ENCODE measurements around the gene TMC6. TPM values are rescaled to one million over a fixed set of nuclear protein-coding genes. Genes with fewer than 3 reads are reported as not detected.

TMC6 gene
- total and polyA plus RNA-seq, 2 of the 4 experiments (the other 2 are of a cell fraction) = 0.19 TPM; not detected in 1

DNA sequence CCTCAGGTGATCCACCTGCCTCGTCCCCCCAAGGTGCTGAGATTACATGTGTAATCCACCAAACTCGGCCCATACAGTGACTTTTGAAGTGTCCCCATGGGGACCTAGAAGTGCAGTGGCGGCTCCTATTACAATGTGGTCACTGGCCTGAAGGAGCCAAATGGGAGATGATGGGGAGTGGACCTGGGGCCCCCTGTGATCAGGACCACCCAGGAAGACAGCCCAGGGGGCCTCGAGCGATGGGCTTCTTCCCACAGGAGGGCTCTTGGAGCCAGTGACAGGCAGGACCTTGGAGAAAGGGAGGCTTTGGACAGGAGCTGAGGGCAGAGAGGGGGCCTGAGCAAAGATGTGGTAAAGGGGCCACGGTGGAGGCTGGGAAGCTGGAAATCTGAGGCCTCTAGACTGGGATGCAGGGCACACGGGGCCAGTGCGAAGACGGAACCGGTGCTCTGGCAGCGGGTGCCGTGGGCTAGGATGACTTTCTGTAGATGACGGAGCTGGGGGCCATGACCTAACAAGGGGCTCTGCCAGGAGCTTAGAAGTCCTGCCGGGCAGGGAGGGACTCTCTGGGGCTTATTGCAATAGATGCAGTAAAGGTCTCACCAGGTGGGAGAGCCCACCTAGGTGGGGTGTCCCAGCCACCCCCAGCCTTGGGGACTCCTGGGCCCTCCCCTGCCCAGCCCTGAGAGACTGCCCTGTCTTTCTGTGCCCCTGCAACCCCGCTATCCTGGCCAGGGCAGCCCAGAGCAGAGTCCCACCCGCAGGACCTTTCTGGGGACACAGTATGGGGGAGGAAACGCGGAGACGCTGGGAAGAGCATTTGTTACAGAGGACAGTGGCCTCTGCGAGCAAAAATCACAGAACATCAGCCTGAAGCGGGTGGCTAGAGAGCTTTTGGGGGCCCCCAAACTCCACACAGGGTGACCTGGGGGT is 14.9 kb upstream of the TMC6 start:
- Histone ChIP-seq H3K14ac (replicated peaks; ENCODE audit: low read depth, low read length) (no peak overlapping the region), H3K9ac (ENCODE audit: low read depth, low read length) (no peak overlapping the region), H2BK20ac (ENCODE audit: low read depth, low read length) (no peak overlapping the region), H3K18ac (ENCODE audit: low read depth, low read length) (no peak overlapping the region), H3K23ac (ENCODE audit: low read depth, low read length) (no peak overlapping the region), H2AK5ac (ENCODE audit: low read depth, low read length) (no peak overlapping the region), H3K9me1 (ENCODE audit: insufficient read depth, low read length) (no peaks in the 10 kb centered on the region), H3K36me3 (ENCODE audit: control insufficient read depth, insufficient read depth, low read length) (no peaks in the 10 kb centered on the region), H2BK15ac (ENCODE audit: low read depth, low read length) (no peak overlapping the region), H2AFZ (replicated peaks; ENCODE audit: low read length, poor library complexity) (no peak overlapping the region), H3K4me3 (ENCODE audit: insufficient read depth, low read depth, low read length) (no peak overlapping the region), H4K91ac (ENCODE audit: insufficient read depth, low read depth, low read length) (no peak overlapping the region), H3K4me1 (ENCODE audit: control insufficient read depth, insufficient read depth, low read length) (peaks cover 3% of the 10 kb centered on the region; the same call in 1 of the 2 replicates), H3K79me1 (ENCODE audit: low read depth in 1 of 2, low read length in 2 of 2) (no peaks in the 10 kb centered on the region), H3K9me3 (ENCODE audit: control insufficient read depth, insufficient read depth, low read length) (no peaks in the 10 kb centered on the region), H2BK5ac (ENCODE audit: low read depth, low read length, poor library complexity, severe bottlenecking) (no peak overlapping the region), H3K4ac (ENCODE audit: low read depth, low read length) (no peak overlapping the region), H4K20me1 (ENCODE audit: insufficient read depth, low read length) (no peaks in the 10 kb centered on the region), H4K8ac (ENCODE audit: low read depth in 2 of 2, low read length in 2 of 2) (no peak overlapping the region), H4K5ac (ENCODE audit: low read depth, low read length) (no peak overlapping the region), H3K27me3 (ENCODE audit: control insufficient read depth, insufficient read depth, low read length) (no peaks in the 10 kb centered on the region; the same call in 1 of the 2 replicates), H3K27ac (ENCODE audit: insufficient read depth, low read length) (no peak overlapping the region), H2BK120ac (ENCODE audit: low read depth, low read length) (no peak overlapping the region), H3K4me2 (ENCODE audit: low read depth, low read length) (no peak overlapping the region), H2AK9ac (replicated peaks; ENCODE audit: low read depth, low read length, poor library complexity) (no peak overlapping the region), H3K56ac (ENCODE audit: extremely low read depth, insufficient read depth, low read length) (no peak overlapping the region)
- 83% methylated on average over 11 of the region's 21 CpGs; no CpG with 5 or more reads in 1 of the 2 experiments for WGBS, 2 experiments (ENCODE audit: extremely low coverage in 2 of 2, insufficient read length in 1 of 2)
- ATAC-seq (ENCODE audit: low read depth) = no peak
- no TSS peak for BruUV-seq (replicated peaks)
- dilution Hi-C loops (cut with HindIII; ENCODE audit: low sequenced_read_pairs, unreplicated experiment) = no loop called here
- ChIA-PET CTCF (interaction anchor here (1.1 kb wide), 1 partner anchor 33 kb away, joined by 5 read pairs; no protein-coding TSS in a partner anchor), POLR2A (ENCODE audit: unreplicated experiment) (interaction anchor here (0.9 kb wide), 1 partner anchor 120 kb away, joined by 3 read pairs; no protein-coding TSS in a partner anchor)
- TF ChIP-seq, protein P1, sequence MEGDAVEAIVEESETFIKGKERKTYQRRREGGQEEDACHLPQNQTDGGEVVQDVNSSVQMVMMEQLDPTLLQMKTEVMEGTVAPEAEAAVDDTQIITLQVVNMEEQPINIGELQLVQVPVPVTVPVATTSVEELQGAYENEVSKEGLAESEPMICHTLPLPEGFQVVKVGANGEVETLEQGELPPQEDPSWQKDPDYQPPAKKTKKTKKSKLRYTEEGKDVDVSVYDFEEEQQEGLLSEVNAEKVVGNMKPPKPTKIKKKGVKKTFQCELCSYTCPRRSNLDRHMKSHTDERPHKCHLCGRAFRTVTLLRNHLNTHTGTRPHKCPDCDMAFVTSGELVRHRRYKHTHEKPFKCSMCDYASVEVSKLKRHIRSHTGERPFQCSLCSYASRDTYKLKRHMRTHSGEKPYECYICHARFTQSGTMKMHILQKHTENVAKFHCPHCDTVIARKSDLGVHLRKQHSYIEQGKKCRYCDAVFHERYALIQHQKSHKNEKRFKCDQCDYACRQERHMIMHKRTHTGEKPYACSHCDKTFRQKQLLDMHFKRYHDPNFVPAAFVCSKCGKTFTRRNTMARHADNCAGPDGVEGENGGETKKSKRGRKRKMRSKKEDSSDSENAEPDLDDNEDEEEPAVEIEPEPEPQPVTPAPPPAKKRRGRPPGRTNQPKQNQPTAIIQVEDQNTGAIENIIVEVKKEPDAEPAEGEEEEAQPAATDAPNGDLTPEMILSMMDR (conservative IDR thresholded peaks at IDR 0.05; ENCODE audit: low read depth, low read length) = no peak
- no peak for TF ChIP-seq RCOR1 (IDR thresholded peaks at IDR 0.05; ENCODE audit: insufficient replicate concordance, low read length)
- no peak for TF ChIP-seq CEBPB (IDR thresholded peaks at IDR 0.05; ENCODE audit: low read depth, low read length)
- TF ChIP-seq BHLHE40 (IDR thresholded peaks at IDR 0.05; ENCODE audit: low read depth, low read length) = no peak
- TF ChIP-seq, protein P2, sequence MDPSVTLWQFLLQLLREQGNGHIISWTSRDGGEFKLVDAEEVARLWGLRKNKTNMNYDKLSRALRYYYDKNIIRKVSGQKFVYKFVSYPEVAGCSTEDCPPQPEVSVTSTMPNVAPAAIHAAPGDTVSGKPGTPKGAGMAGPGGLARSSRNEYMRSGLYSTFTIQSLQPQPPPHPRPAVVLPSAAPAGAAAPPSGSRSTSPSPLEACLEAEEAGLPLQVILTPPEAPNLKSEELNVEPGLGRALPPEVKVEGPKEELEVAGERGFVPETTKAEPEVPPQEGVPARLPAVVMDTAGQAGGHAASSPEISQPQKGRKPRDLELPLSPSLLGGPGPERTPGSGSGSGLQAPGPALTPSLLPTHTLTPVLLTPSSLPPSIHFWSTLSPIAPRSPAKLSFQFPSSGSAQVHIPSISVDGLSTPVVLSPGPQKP (IDR thresholded peaks at IDR 0.05; ENCODE audit: borderline replicate concordance, low read depth, low read length) = no peak
- TF ChIP-seq MAZ (IDR thresholded peaks at IDR 0.05; ENCODE audit: borderline replicate concordance, low read depth, low read length) = no peak
- in situ Hi-C loops (cut with MboI; ENCODE audit: low sequenced_read_pairs) = no loop called here
- intact Hi-C loops (cut with micrococcal nuclease) = no loop called here
- DNase-seq = no peak

Data from IMR-90 (cell line).